ENCODE results near the gene DPPA3.
"Not testable (repeated sequence)": the region's sequence is repeated elsewhere in the genome, so short reads cannot be mapped to it uniquely, and the experiment has no call there.

The DPPA3 gene

GRCh38 chr12:7712841-7713442 is 1.7 kb downstream of the DPPA3 start:
- TF ChIP-seq, protein P1, sequence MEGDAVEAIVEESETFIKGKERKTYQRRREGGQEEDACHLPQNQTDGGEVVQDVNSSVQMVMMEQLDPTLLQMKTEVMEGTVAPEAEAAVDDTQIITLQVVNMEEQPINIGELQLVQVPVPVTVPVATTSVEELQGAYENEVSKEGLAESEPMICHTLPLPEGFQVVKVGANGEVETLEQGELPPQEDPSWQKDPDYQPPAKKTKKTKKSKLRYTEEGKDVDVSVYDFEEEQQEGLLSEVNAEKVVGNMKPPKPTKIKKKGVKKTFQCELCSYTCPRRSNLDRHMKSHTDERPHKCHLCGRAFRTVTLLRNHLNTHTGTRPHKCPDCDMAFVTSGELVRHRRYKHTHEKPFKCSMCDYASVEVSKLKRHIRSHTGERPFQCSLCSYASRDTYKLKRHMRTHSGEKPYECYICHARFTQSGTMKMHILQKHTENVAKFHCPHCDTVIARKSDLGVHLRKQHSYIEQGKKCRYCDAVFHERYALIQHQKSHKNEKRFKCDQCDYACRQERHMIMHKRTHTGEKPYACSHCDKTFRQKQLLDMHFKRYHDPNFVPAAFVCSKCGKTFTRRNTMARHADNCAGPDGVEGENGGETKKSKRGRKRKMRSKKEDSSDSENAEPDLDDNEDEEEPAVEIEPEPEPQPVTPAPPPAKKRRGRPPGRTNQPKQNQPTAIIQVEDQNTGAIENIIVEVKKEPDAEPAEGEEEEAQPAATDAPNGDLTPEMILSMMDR (IDR thresholded peaks at IDR 0.05; ENCODE audit: low read depth, low read length, missing control alignments) = no peak
- DNase-seq = no peak
- no peaks in the 10 kb centered on the region for H3K36me3 ChIP-seq (replicated peaks)
- no peaks in the 10 kb centered on the region for H3K27me3 ChIP-seq (replicated peaks)
- no peak overlapping the region for H3K4me3 ChIP-seq (ENCODE audit: low read depth, low read length)
- no peak overlapping the region for H3K27ac ChIP-seq
- in situ Hi-C loops (cut with HindIII; ENCODE audit: low pct_ligation_motif_present, low sequenced_read_pairs) = no loop called here

- in situ Hi-C loops (cut with HindIII; ENCODE audit: low pct_ligation_motif_present, low sequenced_read_pairs) = no loop called here
- DNase-seq = no peak
- Histone ChIP-seq H3K36me3 (replicated peaks) (no peaks in the 10 kb centered on the region), H3K27ac (no peak overlapping the region), H3K4me3 (ENCODE audit: low read depth, low read length) (no peak overlapping the region), H3K27me3 (replicated peaks) (no peaks in the 10 kb centered on the region)
- TF ChIP-seq, protein P1 (IDR thresholded peaks at IDR 0.05; ENCODE audit: low read depth, low read length, missing control alignments) = no peak
Measured at GRCh38 chr12:7716381-7716780, 5.1 kb downstream of the DPPA3 start.

- Histone ChIP-seq H3K36me3 (replicated peaks) (no peaks in the 10 kb centered on the region), H3K27me3 (replicated peaks) (no peaks in the 10 kb centered on the region), H3K4me3 (ENCODE audit: low read depth, low read length) (no peak overlapping the region), H3K27ac (no peak overlapping the region)
- in situ Hi-C loops (cut with HindIII; ENCODE audit: low pct_ligation_motif_present, low sequenced_read_pairs) = no loop called here
- DNase-seq = no peak
- TF ChIP-seq, protein P1 (IDR thresholded peaks at IDR 0.05; ENCODE audit: low read depth, low read length, missing control alignments) = no peak
Measured at GRCh38 chr12:7719946-7720730, 8.9 kb downstream of the DPPA3 start.

DNA sequence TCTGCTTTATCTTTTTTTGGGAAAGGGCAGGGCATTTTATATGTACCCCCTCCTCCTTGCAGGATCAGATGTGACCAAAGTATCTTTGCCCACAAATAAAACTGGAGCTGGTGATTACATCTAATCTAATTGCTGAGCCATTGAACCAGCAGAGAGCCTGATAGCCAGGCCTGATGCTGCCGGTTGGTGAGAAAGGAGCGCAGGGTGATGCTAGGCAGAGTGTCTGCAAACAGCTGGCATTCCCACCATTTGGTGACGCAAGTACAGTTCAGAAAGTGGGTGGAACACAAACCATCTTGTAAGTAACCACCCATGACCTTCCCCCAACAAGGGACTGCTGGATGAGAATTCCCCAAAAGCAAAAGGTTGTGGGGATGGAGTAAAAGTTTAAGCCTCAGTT is 12.7 kb downstream of the DPPA3 start:
- in situ Hi-C loops (cut with HindIII; ENCODE audit: low pct_ligation_motif_present, low sequenced_read_pairs) = no loop called here
- Histone ChIP-seq H3K27me3 (replicated peaks) (no peaks in the 10 kb centered on the region), H3K27ac (no peak overlapping the region), H3K4me3 (ENCODE audit: low read depth, low read length) (no peak overlapping the region), H3K36me3 (replicated peaks) (no peaks in the 10 kb centered on the region)
- TF ChIP-seq, protein P1 (IDR thresholded peaks at IDR 0.05; ENCODE audit: low read depth, low read length, missing control alignments) = no peak
- DNase-seq = no peak

DNA sequence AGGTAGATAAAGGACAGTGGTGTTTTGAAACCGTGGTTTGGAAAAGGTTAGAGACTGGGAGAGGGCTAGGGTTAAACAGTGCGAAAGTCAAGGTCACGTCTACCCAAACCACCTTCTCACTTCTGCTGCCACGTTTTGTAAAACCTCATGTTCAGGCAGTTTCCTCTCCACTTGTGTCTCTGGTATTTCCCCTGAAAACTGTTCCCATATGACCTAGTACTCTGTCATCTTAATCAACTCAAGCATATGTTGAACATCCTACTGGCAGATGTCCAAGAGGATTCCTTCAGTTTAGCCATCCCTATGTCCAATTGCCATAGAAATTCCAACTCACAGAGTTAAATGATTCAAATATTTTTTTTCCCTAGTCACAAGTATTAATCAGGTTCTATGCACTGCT is 18.5 kb downstream of the DPPA3 start:
- no peak overlapping the region for H3K27ac ChIP-seq
- no peaks in the 10 kb centered on the region for H3K27me3 ChIP-seq (replicated peaks)
- no peak for DNase-seq
- H3K4me3 ChIP-seq (ENCODE audit: low read depth, low read length) = no peak overlapping the region
- in situ Hi-C loops (cut with HindIII; ENCODE audit: low pct_ligation_motif_present, low sequenced_read_pairs) = no loop called here
- TF ChIP-seq, protein P1 (IDR thresholded peaks at IDR 0.05; ENCODE audit: low read depth, low read length, missing control alignments) = no peak
- no peaks in the 10 kb centered on the region for H3K36me3 ChIP-seq (replicated peaks)

DNA sequence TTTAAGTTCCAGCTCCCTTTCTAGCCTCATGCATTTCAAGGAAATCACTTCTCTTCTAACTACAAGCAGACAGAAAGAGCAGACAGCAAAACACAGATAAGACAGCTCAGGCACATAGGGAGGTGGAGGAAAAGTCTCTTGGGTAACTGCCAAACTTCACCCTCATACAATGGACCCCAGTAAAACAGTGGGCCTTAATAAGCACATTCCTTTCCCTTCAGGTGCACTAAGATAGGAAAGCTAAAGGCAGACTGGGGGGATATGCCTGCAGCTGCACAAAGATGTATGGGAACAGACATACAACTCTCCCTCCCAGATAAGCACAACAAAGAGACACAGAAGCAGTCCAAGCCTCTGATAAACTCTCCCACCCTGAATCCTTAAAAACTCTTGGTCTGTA is 19.8 kb downstream of the DPPA3 start:
- H3K27me3 ChIP-seq (replicated peaks); DNase-seq; H3K4me3 ChIP-seq (ENCODE audit: low read depth, low read length); H3K36me3 ChIP-seq (replicated peaks); H3K27ac ChIP-seq; in situ Hi-C loops (cut with HindIII; ENCODE audit: low pct_ligation_motif_present, low sequenced_read_pairs): not testable (repeated sequence)

Data from brain microvascular endothelial cell (primary cell).